Astrocyte (in vitro differentiated cells and primary cell): ENCODE data around the gene C15orf39.

Experiments
- CTCF ChIP-seq: IDR thresholded peaks from 2 replicates; pipeline ENCODE4 v1.5.1; 2011; ENCODE audit warnings: low read depth, mild to moderate bottlenecking, inconsistent platforms, low read length, moderate library complexity; ENCODE audit not compliant: insufficient read depth
- EZH2 ChIP-seq: IDR thresholded peaks from 2 replicates; pipeline ENCODE4 v1.6.1; 2012; ENCODE audit warnings: mild to moderate bottlenecking, low read length, inconsistent platforms; ENCODE audit not compliant: insufficient read depth

GRCh38 chr15:75172284-75172820 lies 29.3 kb upstream of the C15orf39 start:
- TF ChIP-seq EZH2, result no peak
- TF ChIP-seq CTCF, result no peak
